GM12872 (cell line): ENCODE results near the gene BBOX1.

Experiments
- TF ChIP-seq, protein P1 (sequence below): IDR thresholded peaks from 3 replicates; pipeline ENCODE4 v1.5.1; 2011; ENCODE audit warnings: low read depth, mild to moderate bottlenecking, low read length, moderate library complexity; ENCODE audit not compliant: insufficient read depth

BBOX1 gene

DNA sequence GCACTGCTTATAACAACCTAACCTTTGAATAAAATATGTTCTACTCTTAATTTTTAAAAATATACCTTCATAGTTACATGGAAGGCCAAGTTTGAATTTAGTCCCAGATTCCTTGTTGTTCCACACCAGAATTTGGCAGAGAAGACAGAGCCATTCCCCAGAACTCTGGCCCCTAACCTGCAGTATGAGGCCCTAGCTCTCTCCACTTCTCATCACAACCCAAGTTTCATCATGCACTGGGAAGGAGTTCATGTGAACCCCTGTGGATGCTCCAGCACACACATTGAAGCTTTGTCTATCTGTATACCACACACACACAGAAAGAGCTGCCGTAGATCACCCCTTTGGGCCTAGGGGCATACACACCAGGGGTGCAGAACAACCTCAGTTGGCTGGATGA lies 10.6 kb upstream of the BBOX1 start:
- TF ChIP-seq, protein P1, sequence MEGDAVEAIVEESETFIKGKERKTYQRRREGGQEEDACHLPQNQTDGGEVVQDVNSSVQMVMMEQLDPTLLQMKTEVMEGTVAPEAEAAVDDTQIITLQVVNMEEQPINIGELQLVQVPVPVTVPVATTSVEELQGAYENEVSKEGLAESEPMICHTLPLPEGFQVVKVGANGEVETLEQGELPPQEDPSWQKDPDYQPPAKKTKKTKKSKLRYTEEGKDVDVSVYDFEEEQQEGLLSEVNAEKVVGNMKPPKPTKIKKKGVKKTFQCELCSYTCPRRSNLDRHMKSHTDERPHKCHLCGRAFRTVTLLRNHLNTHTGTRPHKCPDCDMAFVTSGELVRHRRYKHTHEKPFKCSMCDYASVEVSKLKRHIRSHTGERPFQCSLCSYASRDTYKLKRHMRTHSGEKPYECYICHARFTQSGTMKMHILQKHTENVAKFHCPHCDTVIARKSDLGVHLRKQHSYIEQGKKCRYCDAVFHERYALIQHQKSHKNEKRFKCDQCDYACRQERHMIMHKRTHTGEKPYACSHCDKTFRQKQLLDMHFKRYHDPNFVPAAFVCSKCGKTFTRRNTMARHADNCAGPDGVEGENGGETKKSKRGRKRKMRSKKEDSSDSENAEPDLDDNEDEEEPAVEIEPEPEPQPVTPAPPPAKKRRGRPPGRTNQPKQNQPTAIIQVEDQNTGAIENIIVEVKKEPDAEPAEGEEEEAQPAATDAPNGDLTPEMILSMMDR: no peak

DNA sequence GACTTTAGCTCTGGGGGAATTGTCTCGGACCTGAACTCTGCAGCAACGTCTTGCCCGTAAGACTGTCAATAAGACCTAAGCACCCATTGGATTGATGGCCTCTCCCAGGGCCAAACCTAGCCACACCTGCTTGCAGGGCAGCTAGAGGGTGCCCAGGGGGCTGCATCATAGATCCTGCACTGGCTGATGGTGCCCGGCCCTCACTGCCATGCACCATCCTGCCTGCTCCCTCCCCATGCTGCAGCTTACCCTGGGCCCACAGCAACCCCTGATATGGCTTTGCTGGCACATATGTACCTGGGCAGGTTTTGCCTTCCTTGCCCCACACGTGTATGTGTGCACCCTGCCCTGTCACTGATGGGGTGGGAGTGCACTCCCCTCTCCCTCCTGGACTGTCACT lies 8.9 kb upstream of the BBOX1 start:
- TF ChIP-seq, protein P1: no peak

DNA sequence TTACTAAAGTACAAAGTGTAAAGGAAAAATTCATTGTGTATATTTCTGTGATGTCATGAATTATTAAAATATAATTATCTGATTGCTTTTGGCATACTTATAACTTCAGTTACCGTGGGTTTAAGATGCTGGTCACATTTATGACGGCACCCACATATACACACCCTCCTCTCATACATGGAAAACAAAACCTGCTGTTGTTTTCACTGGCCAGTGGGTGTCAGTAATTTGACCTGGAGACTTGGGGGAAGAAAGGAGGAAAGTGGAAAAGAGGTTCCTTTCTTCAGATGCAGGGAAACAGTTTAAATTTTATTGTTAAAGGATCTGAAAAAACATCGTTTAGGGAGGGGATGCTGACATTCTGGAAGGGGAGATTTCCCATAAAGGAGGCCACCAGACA lies 742 bp upstream of the BBOX1 start:
- TF ChIP-seq, protein P1: no peak

DNA sequence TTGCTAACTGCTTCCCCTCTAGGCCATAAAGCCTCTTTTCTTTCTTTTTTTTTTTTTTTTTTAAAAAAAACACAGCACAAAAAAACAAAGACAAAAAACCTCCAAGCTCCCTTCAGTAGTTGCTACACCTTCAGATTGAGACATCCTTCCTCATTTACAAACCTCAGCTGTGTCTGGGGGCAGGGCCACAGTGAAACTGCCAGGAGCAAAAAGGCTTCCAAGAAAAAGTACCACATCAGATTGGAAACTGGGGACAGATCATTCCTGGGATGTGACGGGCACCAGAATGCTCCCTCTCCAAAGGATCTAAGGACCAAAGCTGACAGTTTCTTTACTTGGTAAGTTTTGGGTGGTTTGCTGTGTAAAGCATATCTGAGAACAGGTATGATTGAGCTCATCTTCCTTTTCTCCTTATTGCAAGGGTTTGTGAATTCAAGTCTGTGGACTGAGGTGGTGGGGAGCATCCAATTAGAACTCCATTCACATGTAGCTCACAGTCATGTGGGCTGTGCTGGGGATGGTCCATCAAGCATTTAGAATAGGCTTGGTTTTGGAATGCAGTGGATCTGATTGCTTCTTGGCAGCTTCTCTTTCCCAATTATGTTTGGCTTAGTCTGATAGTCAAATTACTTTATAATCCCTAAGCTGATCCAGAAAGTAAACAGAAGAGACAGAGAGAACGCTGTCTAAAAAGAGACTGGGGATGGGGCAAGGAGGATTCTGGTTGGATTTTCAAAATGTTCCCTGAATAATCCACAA lies 705 bp downstream of the BBOX1 start:
- TF ChIP-seq, protein P1: no peak

DNA sequence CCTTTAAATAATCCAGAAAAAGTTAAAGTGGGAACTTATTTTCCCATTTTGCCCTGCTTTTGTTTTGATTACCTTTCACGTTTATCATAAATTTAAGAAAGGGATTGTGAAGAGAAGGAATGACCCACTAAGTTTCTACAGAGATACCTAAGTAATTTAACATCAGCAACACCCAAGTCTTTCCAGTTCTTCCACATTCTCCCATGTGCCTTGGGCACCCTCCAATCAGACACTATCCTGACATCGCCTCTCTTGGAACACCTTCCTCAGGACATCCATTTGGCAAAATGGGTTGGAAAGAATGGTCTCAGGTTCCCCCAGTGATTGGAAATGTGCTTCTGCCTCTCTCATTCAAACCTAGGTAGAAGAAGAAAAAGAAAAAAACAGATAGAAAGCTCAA lies 6.3 kb downstream of the BBOX1 start:
- TF ChIP-seq, protein P1: no peak

DNA sequence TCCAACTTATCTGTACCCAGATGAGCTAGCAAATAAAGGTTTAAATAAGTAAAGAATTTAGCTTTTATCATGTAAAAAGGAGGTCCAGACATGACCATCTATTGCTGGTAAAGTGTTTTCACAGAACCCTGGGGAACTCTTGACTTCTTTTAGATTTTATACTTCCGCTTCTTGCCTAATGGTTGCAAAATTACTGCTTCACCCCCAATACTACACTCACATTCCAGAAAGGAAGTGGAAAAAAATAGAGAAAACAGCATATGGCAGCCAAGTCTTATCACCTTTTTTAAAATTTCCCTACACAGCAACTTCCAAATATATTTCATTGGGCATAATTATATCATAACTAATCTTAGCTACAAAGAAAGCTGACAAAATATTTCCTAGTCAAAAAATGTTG lies 12.1 kb downstream of the BBOX1 start:
- TF ChIP-seq, protein P1: no peak

DNA sequence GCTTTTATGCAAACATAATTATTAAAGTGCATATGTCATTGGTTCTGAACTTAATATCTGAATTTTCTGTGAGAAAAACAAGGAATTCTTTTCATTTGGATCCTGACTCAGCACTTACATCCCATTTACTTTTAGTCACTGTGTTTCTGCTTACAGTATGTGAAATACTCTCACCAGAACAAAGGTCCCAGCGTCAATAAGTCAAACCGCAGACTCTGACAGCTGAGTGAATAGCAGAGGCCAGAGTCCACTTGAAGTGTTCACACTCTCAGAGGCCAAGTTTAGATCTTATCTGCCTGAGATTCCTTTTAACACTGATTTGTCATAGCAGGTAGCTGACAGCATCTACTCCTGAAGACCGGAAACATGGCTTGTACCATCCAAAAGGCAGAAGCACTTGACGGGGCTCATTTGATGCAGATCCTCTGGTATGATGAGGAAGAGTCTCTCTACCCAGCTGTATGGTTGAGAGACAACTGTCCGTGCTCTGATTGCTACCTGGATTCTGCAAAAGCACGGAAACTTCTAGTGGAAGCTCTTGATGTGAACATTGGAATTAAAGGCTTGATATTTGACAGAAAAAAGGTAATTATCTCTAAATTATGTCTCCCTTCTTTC lies 14.6 kb downstream of the BBOX1 start:
- TF ChIP-seq, protein P1: no peak
